VCaP (cell line): ENCODE data around the gene CDH9.
"Not testable (repeated sequence)": the region's sequence is repeated elsewhere in the genome, so short reads cannot be mapped to it uniquely, and the experiment has no call there.

Experiments
- H3K27ac ChIP-seq: fragments of 450-650 bp; 2 replicates; pipeline ENCODE4 v1.5.1; 2017
- CTCF ChIP-seq: fragments of 450-650 bp; conservative IDR thresholded peaks from 2 replicates; pipeline ENCODE4 v1.5.1; 2017; ENCODE audit warnings: mild to moderate bottlenecking, moderate library complexity

The CDH9 gene

GRCh38 chr5:26872337-26872736, 166.0 kb downstream of the CDH9 start:
- no peak for TF ChIP-seq CTCF

GRCh38 chr5:26869781-26870180, 168.6 kb downstream of the CDH9 start:
- H3K27ac ChIP-seq = no peak overlapping the region
- TF ChIP-seq CTCF = no peak

More at GRCh38 chr5:26872337-26872736, 166.0 kb downstream of the CDH9 start:
- no peak overlapping the region for H3K27ac ChIP-seq

GRCh38 chr5:26868504-26868903, 169.9 kb downstream of the CDH9 start:
- no peak overlapping the region for H3K27ac ChIP-seq
- no peak for TF ChIP-seq CTCF

- H3K27ac ChIP-seq = no peak overlapping the region
- TF ChIP-seq CTCF = no peak
Observed at GRCh38 chr5:26864061-26864460, 174.3 kb downstream of the CDH9 start.

- H3K27ac ChIP-seq = no peak overlapping the region
- no peak for TF ChIP-seq CTCF
Observed at GRCh38 chr5:26856238-26856637, 182.1 kb downstream of the CDH9 start.

- not testable (repeated sequence) for H3K27ac ChIP-seq
Observed at GRCh38 chr5:26852450-26852849, 185.9 kb downstream of the CDH9 start.

GRCh38 chr5:26847041-26847736, 191.2 kb downstream of the CDH9 start:
- TF ChIP-seq CTCF = no peak
- H3K27ac ChIP-seq = no peak overlapping the region

GRCh38 chr5:26843677-26844076, 194.7 kb downstream of the CDH9 start:
- no peak overlapping the region for H3K27ac ChIP-seq
- no peak for TF ChIP-seq CTCF
